ENCODE results near the gene MYO1B.

Gene MYO1B

DNA sequence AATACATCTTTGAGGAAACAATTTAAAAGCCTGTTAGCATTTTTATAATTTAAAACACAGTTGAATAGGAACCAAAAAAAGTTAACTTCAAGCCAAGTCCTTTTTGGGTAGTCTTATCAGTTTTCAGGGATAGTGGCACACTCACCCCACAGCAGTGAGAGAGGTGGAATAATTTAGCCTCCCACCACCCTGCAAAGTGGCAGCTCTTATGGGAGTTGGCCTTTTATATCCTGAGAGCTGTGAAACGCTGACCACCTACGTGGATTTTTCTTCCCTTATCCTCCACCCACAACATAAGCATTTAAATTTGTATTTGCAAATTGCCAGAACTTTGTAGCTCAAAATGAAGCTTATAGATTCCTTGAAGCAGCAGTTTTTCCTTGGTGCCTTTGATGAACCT, 167.1 kb downstream of the MYO1B start:
- no peak for TF ChIP-seq FOXP2 (optimal IDR thresholded peaks at IDR 0.05; ENCODE audit: borderline replicate concordance, extremely low read depth, extremely low read length, insufficient read depth)
- no peak for TF ChIP-seq SIN3A (IDR thresholded peaks at IDR 0.05; ENCODE audit: borderline replicate concordance, insufficient read depth, low read length)
- TF ChIP-seq, protein P1, sequence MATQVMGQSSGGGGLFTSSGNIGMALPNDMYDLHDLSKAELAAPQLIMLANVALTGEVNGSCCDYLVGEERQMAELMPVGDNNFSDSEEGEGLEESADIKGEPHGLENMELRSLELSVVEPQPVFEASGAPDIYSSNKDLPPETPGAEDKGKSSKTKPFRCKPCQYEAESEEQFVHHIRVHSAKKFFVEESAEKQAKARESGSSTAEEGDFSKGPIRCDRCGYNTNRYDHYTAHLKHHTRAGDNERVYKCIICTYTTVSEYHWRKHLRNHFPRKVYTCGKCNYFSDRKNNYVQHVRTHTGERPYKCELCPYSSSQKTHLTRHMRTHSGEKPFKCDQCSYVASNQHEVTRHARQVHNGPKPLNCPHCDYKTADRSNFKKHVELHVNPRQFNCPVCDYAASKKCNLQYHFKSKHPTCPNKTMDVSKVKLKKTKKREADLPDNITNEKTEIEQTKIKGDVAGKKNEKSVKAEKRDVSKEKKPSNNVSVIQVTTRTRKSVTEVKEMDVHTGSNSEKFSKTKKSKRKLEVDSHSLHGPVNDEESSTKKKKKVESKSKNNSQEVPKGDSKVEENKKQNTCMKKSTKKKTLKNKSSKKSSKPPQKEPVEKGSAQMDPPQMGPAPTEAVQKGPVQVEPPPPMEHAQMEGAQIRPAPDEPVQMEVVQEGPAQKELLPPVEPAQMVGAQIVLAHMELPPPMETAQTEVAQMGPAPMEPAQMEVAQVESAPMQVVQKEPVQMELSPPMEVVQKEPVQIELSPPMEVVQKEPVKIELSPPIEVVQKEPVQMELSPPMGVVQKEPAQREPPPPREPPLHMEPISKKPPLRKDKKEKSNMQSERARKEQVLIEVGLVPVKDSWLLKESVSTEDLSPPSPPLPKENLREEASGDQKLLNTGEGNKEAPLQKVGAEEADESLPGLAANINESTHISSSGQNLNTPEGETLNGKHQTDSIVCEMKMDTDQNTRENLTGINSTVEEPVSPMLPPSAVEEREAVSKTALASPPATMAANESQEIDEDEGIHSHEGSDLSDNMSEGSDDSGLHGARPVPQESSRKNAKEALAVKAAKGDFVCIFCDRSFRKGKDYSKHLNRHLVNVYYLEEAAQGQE (IDR thresholded peaks at IDR 0.05; ENCODE audit: insufficient read depth in 1 of 2, low read depth in 2 of 2, low read length in 2 of 2), result no peak
- TF ChIP-seq POLR2AphosphoS5 (IDR thresholded peaks at IDR 0.05; ENCODE audit: low read depth, low read length), result no peak
- TF ChIP-seq TAF1 (IDR thresholded peaks at IDR 0.05; ENCODE audit: borderline replicate concordance, insufficient read depth, low read length), result no peak

DNA sequence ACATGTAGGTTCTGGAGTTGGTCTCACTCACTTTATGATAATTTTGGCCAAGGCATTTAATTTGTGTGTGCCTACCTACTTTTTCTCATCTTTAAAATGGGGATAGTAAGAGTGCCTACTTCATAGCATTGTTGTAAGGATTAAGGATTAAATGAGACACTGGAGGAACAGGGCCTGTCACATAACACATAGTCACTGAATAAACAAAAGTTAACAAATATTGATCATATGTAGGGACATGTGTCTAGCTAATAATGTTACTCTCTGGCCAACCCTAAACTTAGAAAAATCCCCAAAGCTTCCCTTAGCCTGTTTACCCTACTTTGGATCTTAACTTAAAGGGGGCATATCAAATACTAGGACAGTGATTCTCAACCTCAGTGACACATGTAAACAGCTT, 169.9 kb downstream of the MYO1B start:
- TF ChIP-seq FOXP2 (optimal IDR thresholded peaks at IDR 0.05; ENCODE audit: borderline replicate concordance, extremely low read depth, extremely low read length, insufficient read depth) (no peak), POLR2AphosphoS5 (IDR thresholded peaks at IDR 0.05; ENCODE audit: low read depth, low read length) (no peak), SIN3A (IDR thresholded peaks at IDR 0.05; ENCODE audit: borderline replicate concordance, insufficient read depth, low read length) (no peak), TAF1 (IDR thresholded peaks at IDR 0.05; ENCODE audit: borderline replicate concordance, insufficient read depth, low read length) (no peak)
- TF ChIP-seq, protein P1 (IDR thresholded peaks at IDR 0.05; ENCODE audit: insufficient read depth in 1 of 2, low read depth in 2 of 2, low read length in 2 of 2), result no peak

DNA sequence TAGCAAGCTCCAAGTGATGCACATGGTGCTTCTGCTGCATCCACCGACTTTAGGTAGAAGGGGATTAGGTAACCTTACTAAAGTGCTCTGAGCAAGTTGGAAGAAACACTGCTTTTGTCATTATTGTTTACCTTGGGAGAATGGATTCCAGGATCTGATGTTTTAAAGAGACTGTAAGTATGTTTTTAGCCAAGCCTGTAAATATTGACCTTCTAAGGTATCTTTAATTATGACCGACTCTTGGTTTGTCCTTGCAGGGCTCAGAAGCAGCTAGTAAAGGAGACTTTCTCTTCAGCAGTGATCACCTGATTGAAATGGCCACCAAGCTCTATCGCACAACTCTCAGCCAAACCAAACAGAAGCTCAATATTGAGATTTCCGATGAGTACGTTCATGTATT, 170.7 kb downstream of the MYO1B start:
- no peak for TF ChIP-seq TAF1 (IDR thresholded peaks at IDR 0.05; ENCODE audit: borderline replicate concordance, insufficient read depth, low read length)
- TF ChIP-seq, protein P1 (IDR thresholded peaks at IDR 0.05; ENCODE audit: insufficient read depth in 1 of 2, low read depth in 2 of 2, low read length in 2 of 2), result no peak
- TF ChIP-seq FOXP2 (optimal IDR thresholded peaks at IDR 0.05; ENCODE audit: borderline replicate concordance, extremely low read depth, extremely low read length, insufficient read depth), result no peak
- TF ChIP-seq SIN3A (IDR thresholded peaks at IDR 0.05; ENCODE audit: borderline replicate concordance, insufficient read depth, low read length), result no peak
- TF ChIP-seq POLR2AphosphoS5 (IDR thresholded peaks at IDR 0.05; ENCODE audit: low read depth, low read length), result no peak

DNA sequence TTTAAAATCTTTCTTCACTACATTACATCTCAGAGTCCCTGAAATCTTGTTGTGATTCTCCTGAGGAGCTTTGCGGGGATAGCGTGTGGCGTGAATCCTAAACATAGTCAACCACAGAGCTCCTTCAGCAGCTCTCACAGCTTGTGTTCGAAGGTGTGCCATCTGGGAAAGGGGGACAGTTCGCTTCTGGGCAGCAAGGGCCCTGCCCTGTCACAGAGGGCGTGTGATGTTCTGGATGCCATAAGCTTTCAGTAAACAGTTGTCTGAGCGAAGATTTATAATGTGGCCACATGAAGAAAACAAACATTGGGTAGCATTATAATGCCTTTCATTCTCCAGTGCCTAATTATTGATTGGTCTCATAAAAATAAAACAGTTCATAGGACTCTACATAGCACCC, 172.5 kb downstream of the MYO1B start:
- TF ChIP-seq TAF1 (IDR thresholded peaks at IDR 0.05; ENCODE audit: borderline replicate concordance, insufficient read depth, low read length) (no peak), FOXP2 (optimal IDR thresholded peaks at IDR 0.05; ENCODE audit: borderline replicate concordance, extremely low read depth, extremely low read length, insufficient read depth) (no peak), POLR2AphosphoS5 (IDR thresholded peaks at IDR 0.05; ENCODE audit: low read depth, low read length) (no peak), SIN3A (IDR thresholded peaks at IDR 0.05; ENCODE audit: borderline replicate concordance, insufficient read depth, low read length) (no peak)
- TF ChIP-seq, protein P1 (IDR thresholded peaks at IDR 0.05; ENCODE audit: insufficient read depth in 1 of 2, low read depth in 2 of 2, low read length in 2 of 2), result no peak

DNA sequence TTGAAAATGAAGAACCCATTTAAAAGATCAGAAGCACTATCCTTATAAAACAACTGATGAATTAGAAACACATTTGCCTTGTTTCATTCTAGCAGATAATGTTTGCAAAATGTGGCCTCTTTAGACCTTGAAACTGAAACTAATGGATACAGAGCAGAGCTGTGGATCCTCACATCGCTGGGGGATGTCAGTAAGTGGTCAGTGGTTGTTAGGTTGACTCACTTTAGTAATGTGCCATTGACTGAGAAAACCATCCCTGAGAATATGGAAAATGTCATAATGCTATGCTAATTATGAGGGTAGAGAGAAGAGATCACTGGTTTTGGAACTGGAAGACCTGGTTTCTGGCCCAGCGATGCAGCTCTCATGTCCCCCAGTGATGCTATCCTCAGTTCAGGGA, 176.7 kb downstream of the MYO1B start:
- TF ChIP-seq TAF1 (IDR thresholded peaks at IDR 0.05; ENCODE audit: borderline replicate concordance, insufficient read depth, low read length) (no peak), POLR2AphosphoS5 (IDR thresholded peaks at IDR 0.05; ENCODE audit: low read depth, low read length) (no peak), SIN3A (IDR thresholded peaks at IDR 0.05; ENCODE audit: borderline replicate concordance, insufficient read depth, low read length) (no peak)
- TF ChIP-seq, protein P1 (IDR thresholded peaks at IDR 0.05; ENCODE audit: insufficient read depth in 1 of 2, low read depth in 2 of 2, low read length in 2 of 2), result no peak
